CD4-positive, alpha-beta memory T cell (primary cell): ENCODE measurements around the gene SLC38A8. TPM values are rescaled to one million over a fixed set of nuclear protein-coding genes. Genes with fewer than 3 reads are reported as not detected.

Source experiments
- CTCF ChIA-PET: fragments of 350-600 bp; sonication (Branson Sonifier 250); formaldehyde crosslinking; loops from one replicate; lab custom pipeline; 2021; ENCODE audit warnings: inconsistent platforms; ENCODE audit not compliant: partially characterized antibody; lab: Charles Lee
- POLR2A ChIA-PET: fragments of 350-600 bp; sonication (Branson Sonifier 250); formaldehyde crosslinking; loops from one replicate; lab custom pipeline; 2021; ENCODE audit not compliant: partially characterized antibody; lab: Charles Lee
- DNase-seq, 5 donors: peaks; one replicate each; pipeline versions ENCODE4 v3.0.0 to v3.0.0-alpha.2; 2020 to 2022; ENCODE audit warnings: mixed read lengths in 1 of 5
- H3K27ac ChIP-seq: one replicate; pipeline ENCODE4 v1.7.0; 2013; ENCODE audit warnings: low read depth, low read length
- H3K27me3 ChIP-seq: 2 replicates; pipeline ENCODE4 v1.7.0; 2013; ENCODE audit warnings: mild to moderate bottlenecking, low read length, moderate library complexity; ENCODE audit not compliant: insufficient read depth
- H3K36me3 ChIP-seq: 2 replicates; pipeline ENCODE4 v1.7.0; 2013; ENCODE audit warnings: mild to moderate bottlenecking, low read length, moderate library complexity; ENCODE audit not compliant: insufficient read depth
- H3K4me1 ChIP-seq: 2 replicates; pipeline ENCODE4 v1.7.0; 2013; ENCODE audit warnings: mild to moderate bottlenecking, low read length, moderate library complexity; ENCODE audit not compliant: insufficient read depth
- H3K4me3 ChIP-seq, 2 donors: one replicate each; pipeline ENCODE4 v1.7.0; 2013; ENCODE audit warnings: low read length in 2 of 2, mild to moderate bottlenecking in 1 of 2
- H3K9me3 ChIP-seq, 2 donors: one replicate each; pipeline ENCODE4 v1.7.0; 2013; ENCODE audit warnings: low read length in 2 of 2, control low read depth in 1 of 2; ENCODE audit not compliant: control insufficient read depth in 1 of 2
- H3K27ac Mint-ChIP-seq, 7 donors: one replicate each; pipeline ENCODE4 v1.8.0; 2020 to 2021; ENCODE audit warnings: mixed read lengths in 7 of 7, mild to moderate bottlenecking in 6 of 7, inconsistent platforms in 3 of 7, moderate library complexity in 3 of 7
- H3K27me3 Mint-ChIP-seq, 2 donors: one replicate each; pipeline ENCODE4 v1.8.0; 2020 to 2021; ENCODE audit warnings: mixed read lengths in 2 of 2
- H3K36me3 Mint-ChIP-seq, 2 donors: one replicate each; pipeline ENCODE4 v1.8.0; 2020 to 2021; ENCODE audit warnings: mixed read lengths in 2 of 2, inconsistent platforms in 1 of 2, mild to moderate bottlenecking in 1 of 2
- H3K4me1 Mint-ChIP-seq, 4 donors: one replicate each; pipeline ENCODE4 v1.8.0; 2020 to 2021; ENCODE audit warnings: mixed read lengths in 4 of 4, mild to moderate bottlenecking in 1 of 4
- H3K4me3 Mint-ChIP-seq, 8 donors: one replicate each; pipeline ENCODE4 v1.8.0; 2020 to 2021; ENCODE audit warnings: mixed read lengths in 8 of 8, mild to moderate bottlenecking in 7 of 8, moderate library complexity in 6 of 8, inconsistent platforms in 3 of 8
- H3K9me3 Mint-ChIP-seq, 8 donors: one replicate each; pipeline ENCODE4 v1.8.0; 2020 to 2021; ENCODE audit warnings: mixed read lengths in 8 of 8, mild to moderate bottlenecking in 5 of 8, inconsistent platforms in 3 of 8, moderate library complexity in 1 of 8
- intact Hi-C: fragments of 100-400 bp; cut with micrococcal nuclease; formaldehyde crosslinking; loops from one replicate; pipeline ENCODE4 v1.15.1; 2023
- polyA plus RNA-seq, 2 donors: library from polyadenylated mRNA; unstranded; fragments of 300-500 nt; fragmentation: Illumina TruSeq; gene quantifications; one replicate each; pipeline ENCODE4 v1.2.3, GENCODE V29; 2021
- total RNA-seq, 2 experiments: library from RNA; stranded (reverse); gene quantifications; one replicate each; pipeline ENCODE4 v1.2.3, GENCODE V29; 2021

SLC38A8 gene
- total and polyA plus RNA-seq, 4 experiments from 2014 or later = not detected

- no peaks in the 10 kb centered on the region for H3K9me3 ChIP-seq
- intact Hi-C loops = no loop called here
- ChIA-PET CTCF (no interaction called here), POLR2A (no interaction called here)
- Mint-ChIP-seq H3K27me3 (peaks cover 0 to 6% of the 10 kb centered on the region in 2 donors), H3K27ac (no peak overlapping the region), H3K4me3 (no peak overlapping the region), H3K4me1 (peaks cover 2 to 14% (median 8%) of the 10 kb centered on the region in 4 donors), H3K36me3 (no peaks in the 10 kb centered on the region), H3K9me3 (peaks cover 0 to 8% (median 4%) of the 10 kb centered on the region in 8 donors)
- no peak overlapping the region for H3K4me3 ChIP-seq
- no peaks in the 10 kb centered on the region for H3K27me3 ChIP-seq
- no peak for DNase-seq
- no peaks in the 10 kb centered on the region for H3K36me3 ChIP-seq
- H3K27ac ChIP-seq = no peak overlapping the region
- no peaks in the 10 kb centered on the region for H3K4me1 ChIP-seq
Observed at GRCh38 chr16:84040226-84040822, 2.3 kb downstream of the SLC38A8 start.

- peaks cover 0 to 6% of the 10 kb centered on the region in 2 donors for H3K27me3 Mint-ChIP-seq
- Histone ChIP-seq H3K4me1 (no peaks in the 10 kb centered on the region), H3K27ac (no peak overlapping the region), H3K27me3 (no peaks in the 10 kb centered on the region), H3K9me3 (no peaks in the 10 kb centered on the region), H3K4me3 (no peak overlapping the region), H3K36me3 (no peaks in the 10 kb centered on the region)
- H3K4me3 Mint-ChIP-seq = no peak overlapping the region
- H3K9me3 Mint-ChIP-seq = peaks cover 0 to 10% (median 4%) of the 10 kb centered on the region in 8 donors
- H3K36me3 Mint-ChIP-seq = no peaks in the 10 kb centered on the region
- no peak overlapping the region for H3K27ac Mint-ChIP-seq
- ChIA-PET POLR2A (no interaction called here), CTCF (no interaction called here)
- intact Hi-C loops = no loop called here
- DNase-seq = no peak
- peaks cover 2 to 14% (median 8%) of the 10 kb centered on the region in 4 donors for H3K4me1 Mint-ChIP-seq
Observed at GRCh38 chr16:84039696-84040095, 2.9 kb downstream of the SLC38A8 start.

- Mint-ChIP-seq H3K4me3 (no peak overlapping the region), H3K27me3 (peaks cover 0 to 2% of the 10 kb centered on the region in 2 donors), H3K36me3 (no peaks in the 10 kb centered on the region), H3K9me3 (peaks cover 0 to 10% (median 4%) of the 10 kb centered on the region in 8 donors), H3K4me1 (peaks cover 0 to 3% (median 0%) of the 10 kb centered on the region in 4 donors), H3K27ac (no peak overlapping the region)
- ChIA-PET CTCF (interaction anchor here (1.0 kb wide), 1 partner anchor 16 kb away, joined by 3 read pairs; no protein-coding TSS in a partner anchor), POLR2A (no interaction called here)
- H3K27me3 ChIP-seq = no peaks in the 10 kb centered on the region
- DNase-seq = no peak
- no peaks in the 10 kb centered on the region for H3K4me1 ChIP-seq
- intact Hi-C loops = no loop called here
- H3K36me3 ChIP-seq = no peaks in the 10 kb centered on the region
- H3K4me3 ChIP-seq = no peak overlapping the region
- no peak overlapping the region for H3K27ac ChIP-seq
- no peaks in the 10 kb centered on the region for H3K9me3 ChIP-seq
Observed at GRCh38 chr16:84038469-84038868, 4.1 kb downstream of the SLC38A8 start.

GRCh38 chr16:84036982-84037425 lies 5.6 kb downstream of the SLC38A8 start:
- ChIA-PET POLR2A (no interaction called here), CTCF (interaction anchor here (0.6 kb wide), 1 partner anchor 1313 kb away, joined by 4 read pairs; no protein-coding TSS in a partner anchor)
- no peak overlapping the region for H3K4me3 Mint-ChIP-seq
- no peaks in the 10 kb centered on the region for H3K27me3 ChIP-seq
- H3K36me3 ChIP-seq = no peaks in the 10 kb centered on the region
- H3K27ac ChIP-seq = no peak overlapping the region
- no peaks in the 10 kb centered on the region for H3K4me1 ChIP-seq
- intact Hi-C loops = no loop called here
- H3K27me3 Mint-ChIP-seq = peaks cover 0 to 2% of the 10 kb centered on the region in 2 donors
- H3K4me1 Mint-ChIP-seq = no peaks in the 10 kb centered on the region
- peaks cover 0 to 10% (median 4%) of the 10 kb centered on the region in 8 donors for H3K9me3 Mint-ChIP-seq
- DNase-seq = no peak
- no peaks in the 10 kb centered on the region for H3K9me3 ChIP-seq
- no peak overlapping the region for H3K4me3 ChIP-seq
- H3K36me3 Mint-ChIP-seq = no peaks in the 10 kb centered on the region
- H3K27ac Mint-ChIP-seq = no peak overlapping the region

- Mint-ChIP-seq H3K9me3 (peaks cover 0 to 10% (median 4%) of the 10 kb centered on the region in 8 donors), H3K4me1 (no peaks in the 10 kb centered on the region), H3K36me3 (no peaks in the 10 kb centered on the region), H3K4me3 (no peak overlapping the region), H3K27ac (no peak overlapping the region), H3K27me3 (peaks cover under 1 to 2% of the 10 kb centered on the region in 2 donors)
- Histone ChIP-seq H3K27ac (no peak overlapping the region), H3K9me3 (no peaks in the 10 kb centered on the region), H3K36me3 (no peaks in the 10 kb centered on the region), H3K4me1 (no peaks in the 10 kb centered on the region), H3K27me3 (no peaks in the 10 kb centered on the region), H3K4me3 (no peak overlapping the region)
- no peak for DNase-seq
- POLR2A ChIA-PET = no interaction called here
- intact Hi-C loops = no loop called here
- CTCF ChIA-PET = no interaction called here
Observed at GRCh38 chr16:84036131-84036530, 6.5 kb downstream of the SLC38A8 start.

GRCh38 chr16:84034516-84034915 lies 8.1 kb downstream of the SLC38A8 start:
- CTCF ChIA-PET = no interaction called here
- Histone ChIP-seq H3K27me3 (no peaks in the 10 kb centered on the region), H3K36me3 (no peaks in the 10 kb centered on the region), H3K27ac (no peak overlapping the region), H3K4me3 (no peak overlapping the region), H3K9me3 (no peaks in the 10 kb centered on the region), H3K4me1 (peaks cover 3% of the 10 kb centered on the region)
- H3K36me3 Mint-ChIP-seq = no peaks in the 10 kb centered on the region
- POLR2A ChIA-PET = no interaction called here
- intact Hi-C loops = no loop called here
- peaks cover 6% of the 10 kb centered on the region in 2 donors for H3K27me3 Mint-ChIP-seq
- peaks cover under 1 to 10% (median 5%) of the 10 kb centered on the region in 4 donors for H3K4me1 Mint-ChIP-seq
- H3K4me3 Mint-ChIP-seq = no peak overlapping the region
- peaks cover 0 to 10% (median 4%) of the 10 kb centered on the region in 8 donors for H3K9me3 Mint-ChIP-seq
- no peak overlapping the region for H3K27ac Mint-ChIP-seq
- DNase-seq = no peak

GRCh38 chr16:84033251-84034195 lies 9.1 kb downstream of the SLC38A8 start:
- H3K9me3 ChIP-seq = no peaks in the 10 kb centered on the region
- no peaks in the 10 kb centered on the region for H3K27me3 ChIP-seq
- intact Hi-C loops = no loop called here
- Mint-ChIP-seq H3K9me3 (peaks cover 0 to 10% (median 4%) of the 10 kb centered on the region in 8 donors), H3K36me3 (no peaks in the 10 kb centered on the region), H3K27me3 (peaks cover 6% of the 10 kb centered on the region in 2 donors), H3K4me1 (peaks cover 3 to 14% (median 9%) of the 10 kb centered on the region in 4 donors), H3K4me3 (no peak overlapping the region), H3K27ac (peak overlapping the region in 1 of 7 donors; percentile 78)
- no peak overlapping the region for H3K27ac ChIP-seq
- H3K4me3 ChIP-seq = no peak overlapping the region
- CTCF ChIA-PET = no interaction called here
- peaks cover 9% of the 10 kb centered on the region for H3K4me1 ChIP-seq
- H3K36me3 ChIP-seq = no peaks in the 10 kb centered on the region
- DNase-seq = no peak
- POLR2A ChIA-PET = no interaction called here
